HL-60 (cell line): ENCODE data around the gene PPP6R2.

ENCODE experiments used
- GABPA ChIP-seq: IDR thresholded peaks from 2 replicates; pipeline ENCODE4 v1.6.1; 2012; ENCODE audit warnings: low read depth
- POLR2AphosphoS5 ChIP-seq: IDR thresholded peaks from 2 replicates; pipeline ENCODE4 v1.6.1; 2012; ENCODE audit warnings: low read depth
- TF ChIP-seq, protein P1 (sequence below): IDR thresholded peaks from one replicate; pipeline ENCODE4 v1.5.1; 2011; ENCODE audit warnings: low read length, control low read depth, inconsistent platforms; ENCODE audit not compliant: insufficient read depth

DNA sequence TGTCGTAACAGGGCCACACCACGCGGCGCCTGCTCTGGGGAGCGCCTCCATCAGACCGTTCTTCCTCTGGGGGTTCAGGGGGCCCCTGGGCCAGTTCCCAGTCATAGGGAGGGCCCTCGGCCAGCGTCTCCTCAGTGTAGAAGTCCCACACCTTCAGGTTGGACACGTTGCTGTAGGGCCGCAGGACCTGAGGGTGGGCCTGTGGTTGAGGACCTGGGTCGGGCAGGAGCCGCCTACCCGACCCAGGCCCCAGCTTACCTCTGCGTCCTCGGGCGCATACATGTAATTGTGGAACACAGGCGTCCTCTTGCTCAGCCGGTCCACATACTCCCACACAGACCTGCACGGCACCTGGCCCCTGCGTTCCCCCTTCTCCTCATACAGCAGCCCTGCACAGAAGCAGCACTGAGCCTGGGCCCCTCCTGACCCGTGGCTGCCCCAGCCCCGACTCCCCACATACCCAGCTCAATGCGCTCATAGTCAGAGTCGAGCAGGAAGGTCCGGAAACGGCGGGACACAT is 111.5 kb downstream of the PPP6R2 start:
- no peak for TF ChIP-seq POLR2AphosphoS5
- TF ChIP-seq, protein P1, sequence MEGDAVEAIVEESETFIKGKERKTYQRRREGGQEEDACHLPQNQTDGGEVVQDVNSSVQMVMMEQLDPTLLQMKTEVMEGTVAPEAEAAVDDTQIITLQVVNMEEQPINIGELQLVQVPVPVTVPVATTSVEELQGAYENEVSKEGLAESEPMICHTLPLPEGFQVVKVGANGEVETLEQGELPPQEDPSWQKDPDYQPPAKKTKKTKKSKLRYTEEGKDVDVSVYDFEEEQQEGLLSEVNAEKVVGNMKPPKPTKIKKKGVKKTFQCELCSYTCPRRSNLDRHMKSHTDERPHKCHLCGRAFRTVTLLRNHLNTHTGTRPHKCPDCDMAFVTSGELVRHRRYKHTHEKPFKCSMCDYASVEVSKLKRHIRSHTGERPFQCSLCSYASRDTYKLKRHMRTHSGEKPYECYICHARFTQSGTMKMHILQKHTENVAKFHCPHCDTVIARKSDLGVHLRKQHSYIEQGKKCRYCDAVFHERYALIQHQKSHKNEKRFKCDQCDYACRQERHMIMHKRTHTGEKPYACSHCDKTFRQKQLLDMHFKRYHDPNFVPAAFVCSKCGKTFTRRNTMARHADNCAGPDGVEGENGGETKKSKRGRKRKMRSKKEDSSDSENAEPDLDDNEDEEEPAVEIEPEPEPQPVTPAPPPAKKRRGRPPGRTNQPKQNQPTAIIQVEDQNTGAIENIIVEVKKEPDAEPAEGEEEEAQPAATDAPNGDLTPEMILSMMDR = no peak
- no peak for TF ChIP-seq GABPA
